IPS DF 6.9 (cell line): ENCODE results near the gene SLC5A7.

Experiments
- DNase-seq: peaks from one replicate; pipeline ENCODE4 v3.0.0-alpha.2; 2013; ENCODE audit warnings: low read depth, low spot score
- H3K27ac ChIP-seq: one replicate; pipeline ENCODE4 v1.5.1; 2013; ENCODE audit warnings: low read length, control low read depth
- H3K27me3 ChIP-seq: 2 replicates; pipeline ENCODE4 v1.6.1; 2013; ENCODE audit warnings: mild to moderate bottlenecking, low read length; ENCODE audit not compliant: control insufficient read depth, insufficient read depth
- H3K36me3 ChIP-seq: 2 replicates; pipeline ENCODE4 v1.6.1; 2013; ENCODE audit warnings: low read length; ENCODE audit not compliant: control insufficient read depth, insufficient read depth
- H3K4me1 ChIP-seq: 2 replicates; pipeline ENCODE4 v1.6.1; 2013; ENCODE audit warnings: low read length; ENCODE audit not compliant: control insufficient read depth, insufficient read depth
- H3K4me3 ChIP-seq: 2 replicates; pipeline ENCODE4 v1.5.1; 2013; ENCODE audit warnings: mild to moderate bottlenecking, low read length
- H3K9me3 ChIP-seq: 2 replicates; pipeline ENCODE4 v1.6.1; 2013; ENCODE audit warnings: low read length, inconsistent platforms; ENCODE audit not compliant: control insufficient read depth, insufficient read depth
- WGBS: extraction: QIAGEN DNeasy Blood & Tissue Kit; methylation state at CpG from one replicate; pipeline ENCODE4 v1.1.7; 2013; ENCODE audit warnings: mixed read lengths, missing lambda C conversion rate; ENCODE audit not compliant: insufficient read length, insufficient coverage; 5-methylcytosine and 5-hydroxymethylcytosine counted together

Gene SLC5A7

DNA sequence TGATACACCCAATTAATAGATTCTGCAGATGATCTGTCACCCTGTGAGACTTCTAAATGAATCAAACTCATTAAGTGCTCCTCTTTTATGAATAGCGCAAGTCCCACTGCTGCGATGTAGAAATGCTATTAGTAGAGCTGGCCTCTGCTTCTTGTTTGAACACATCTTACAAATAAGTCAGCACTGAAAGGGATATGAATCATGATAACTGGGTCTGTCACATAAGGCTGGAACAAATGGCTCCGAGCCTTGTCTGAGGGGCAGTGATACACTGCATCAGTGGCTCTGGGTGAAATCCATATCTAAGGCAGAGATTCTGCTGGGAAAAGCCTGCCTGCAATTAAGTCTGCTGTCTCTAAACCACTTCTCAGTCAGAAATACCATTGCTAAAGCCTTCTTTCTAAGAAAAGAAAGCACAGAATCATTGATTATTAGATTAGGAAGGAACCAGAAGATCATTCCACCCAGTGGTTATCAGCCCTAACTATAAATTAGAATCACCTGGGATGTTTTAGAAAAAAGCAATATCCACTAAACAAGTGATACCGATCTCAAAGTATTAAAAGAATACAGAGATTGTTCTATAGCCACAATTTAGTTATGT, 75.2 kb downstream of the SLC5A7 start:
- no peak for DNase-seq
- WGBS = no CpG with 5 or more reads among the region's 4 CpGs
- no peaks in the 10 kb centered on the region for H3K4me1 ChIP-seq

More for the DNA sequence above, 75.2 kb downstream of the SLC5A7 start:
- Histone ChIP-seq H3K4me3 (no peak overlapping the region), H3K9me3 (no peaks in the 10 kb centered on the region), H3K36me3 (no peaks in the 10 kb centered on the region), H3K27ac (no peak overlapping the region), H3K27me3 (no peaks in the 10 kb centered on the region)
